ENCODE results near the gene TRIM44.

DNA sequence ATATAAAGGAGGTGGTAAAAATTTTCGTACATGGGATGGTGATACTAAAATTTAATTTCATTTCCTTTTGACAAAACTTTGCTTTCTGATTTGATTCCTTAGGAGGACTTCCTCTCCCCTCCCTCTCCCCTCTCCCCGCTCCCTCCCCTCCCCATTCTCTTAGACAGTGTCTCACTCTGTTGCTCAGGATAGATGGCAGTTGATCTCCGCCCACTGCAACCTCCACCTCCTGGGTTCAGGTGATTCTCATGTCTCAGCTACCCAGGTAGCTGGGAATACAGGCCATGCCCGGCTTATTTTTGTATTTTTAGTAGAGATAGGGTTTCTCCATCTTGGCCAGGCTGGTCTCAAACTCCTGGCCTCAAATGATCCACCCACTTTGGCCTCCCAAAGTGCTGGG is 15.9 kb downstream of the TRIM44 start:
- TF ChIP-seq, protein P1, sequence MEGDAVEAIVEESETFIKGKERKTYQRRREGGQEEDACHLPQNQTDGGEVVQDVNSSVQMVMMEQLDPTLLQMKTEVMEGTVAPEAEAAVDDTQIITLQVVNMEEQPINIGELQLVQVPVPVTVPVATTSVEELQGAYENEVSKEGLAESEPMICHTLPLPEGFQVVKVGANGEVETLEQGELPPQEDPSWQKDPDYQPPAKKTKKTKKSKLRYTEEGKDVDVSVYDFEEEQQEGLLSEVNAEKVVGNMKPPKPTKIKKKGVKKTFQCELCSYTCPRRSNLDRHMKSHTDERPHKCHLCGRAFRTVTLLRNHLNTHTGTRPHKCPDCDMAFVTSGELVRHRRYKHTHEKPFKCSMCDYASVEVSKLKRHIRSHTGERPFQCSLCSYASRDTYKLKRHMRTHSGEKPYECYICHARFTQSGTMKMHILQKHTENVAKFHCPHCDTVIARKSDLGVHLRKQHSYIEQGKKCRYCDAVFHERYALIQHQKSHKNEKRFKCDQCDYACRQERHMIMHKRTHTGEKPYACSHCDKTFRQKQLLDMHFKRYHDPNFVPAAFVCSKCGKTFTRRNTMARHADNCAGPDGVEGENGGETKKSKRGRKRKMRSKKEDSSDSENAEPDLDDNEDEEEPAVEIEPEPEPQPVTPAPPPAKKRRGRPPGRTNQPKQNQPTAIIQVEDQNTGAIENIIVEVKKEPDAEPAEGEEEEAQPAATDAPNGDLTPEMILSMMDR (IDR thresholded peaks at IDR 0.05; ENCODE audit: low read length) = no peak
- no peak for TF ChIP-seq EZH2 (IDR thresholded peaks at IDR 0.05; ENCODE audit: borderline replicate concordance, low read length)

Measured in OCI-LY1 (cell line).